C4-2B (cell line): ENCODE measurements around the gene CARD14.

ENCODE experiments used
- H3K27ac ChIP-seq: fragments of 450-650 bp; 2 replicates; pipeline ENCODE4 v1.5.1; 2017
- ZFX ChIP-seq: fragments of 450-650 bp; IDR thresholded peaks from 2 replicates; pipeline ENCODE4 v1.6.1; 2017
- TF ChIP-seq, protein P1 (sequence below): fragments of 450-650 bp; conservative IDR thresholded peaks from 2 replicates; pipeline ENCODE4 v1.5.1; 2017; ENCODE audit warnings: mild to moderate bottlenecking

The CARD14 gene

DNA sequence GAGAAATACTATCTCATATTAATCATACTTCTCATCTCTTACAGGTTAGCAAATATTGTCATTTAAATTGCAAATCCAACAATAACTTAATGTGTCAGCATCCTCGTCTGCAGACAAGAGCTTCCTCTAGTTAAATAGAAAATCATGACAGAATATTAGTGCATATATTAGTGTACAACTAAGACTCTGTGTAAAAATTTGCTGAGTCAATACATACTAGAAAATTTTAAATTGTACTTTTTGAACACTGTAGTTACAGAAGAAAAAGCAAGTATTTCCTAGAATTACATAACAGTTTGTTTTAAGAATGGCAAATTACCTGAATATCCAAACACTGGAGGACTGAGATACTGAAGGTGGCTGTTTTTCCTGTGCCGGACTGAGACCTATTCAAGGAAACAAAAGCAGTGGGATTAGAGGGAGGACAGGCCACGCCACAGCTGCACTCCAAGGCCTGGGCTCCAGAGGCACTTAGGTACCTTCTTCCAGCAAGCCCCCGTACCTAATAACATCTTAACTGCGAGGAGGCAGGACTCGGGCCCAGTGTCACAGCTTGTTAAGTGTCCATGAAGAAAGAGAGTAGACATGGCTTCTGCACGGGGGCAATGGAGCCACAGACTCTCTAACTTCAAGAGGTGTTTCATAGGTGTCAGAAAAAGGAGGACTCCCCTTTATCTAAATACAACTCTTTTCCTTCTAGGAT, 28.2 kb upstream of the CARD14 start:
- no peak overlapping the region for H3K27ac ChIP-seq
- no peak for TF ChIP-seq ZFX
- TF ChIP-seq, protein P1, sequence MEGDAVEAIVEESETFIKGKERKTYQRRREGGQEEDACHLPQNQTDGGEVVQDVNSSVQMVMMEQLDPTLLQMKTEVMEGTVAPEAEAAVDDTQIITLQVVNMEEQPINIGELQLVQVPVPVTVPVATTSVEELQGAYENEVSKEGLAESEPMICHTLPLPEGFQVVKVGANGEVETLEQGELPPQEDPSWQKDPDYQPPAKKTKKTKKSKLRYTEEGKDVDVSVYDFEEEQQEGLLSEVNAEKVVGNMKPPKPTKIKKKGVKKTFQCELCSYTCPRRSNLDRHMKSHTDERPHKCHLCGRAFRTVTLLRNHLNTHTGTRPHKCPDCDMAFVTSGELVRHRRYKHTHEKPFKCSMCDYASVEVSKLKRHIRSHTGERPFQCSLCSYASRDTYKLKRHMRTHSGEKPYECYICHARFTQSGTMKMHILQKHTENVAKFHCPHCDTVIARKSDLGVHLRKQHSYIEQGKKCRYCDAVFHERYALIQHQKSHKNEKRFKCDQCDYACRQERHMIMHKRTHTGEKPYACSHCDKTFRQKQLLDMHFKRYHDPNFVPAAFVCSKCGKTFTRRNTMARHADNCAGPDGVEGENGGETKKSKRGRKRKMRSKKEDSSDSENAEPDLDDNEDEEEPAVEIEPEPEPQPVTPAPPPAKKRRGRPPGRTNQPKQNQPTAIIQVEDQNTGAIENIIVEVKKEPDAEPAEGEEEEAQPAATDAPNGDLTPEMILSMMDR: no peak

DNA sequence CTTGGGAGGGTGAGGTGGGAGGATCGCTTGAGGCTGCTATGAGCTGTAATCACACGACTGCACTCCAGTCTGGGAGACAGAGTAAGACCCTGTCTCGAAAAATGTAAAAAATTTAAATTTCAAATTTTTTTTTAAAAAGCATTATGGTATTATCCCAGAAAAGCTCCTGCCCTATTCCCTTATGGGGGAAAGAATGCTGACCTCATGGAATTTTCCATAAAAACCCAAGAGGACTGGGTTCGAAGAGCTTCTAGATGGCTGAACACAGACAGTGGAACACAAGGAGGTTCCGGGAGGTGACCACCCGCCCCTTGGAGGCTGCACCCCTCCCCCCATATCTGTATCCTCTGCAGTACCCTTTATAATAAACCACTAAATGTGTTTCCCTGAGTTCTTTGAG, 26.9 kb upstream of the CARD14 start:
- no peak for TF ChIP-seq ZFX
- TF ChIP-seq, protein P1: no peak
- H3K27ac ChIP-seq: no peak overlapping the region

DNA sequence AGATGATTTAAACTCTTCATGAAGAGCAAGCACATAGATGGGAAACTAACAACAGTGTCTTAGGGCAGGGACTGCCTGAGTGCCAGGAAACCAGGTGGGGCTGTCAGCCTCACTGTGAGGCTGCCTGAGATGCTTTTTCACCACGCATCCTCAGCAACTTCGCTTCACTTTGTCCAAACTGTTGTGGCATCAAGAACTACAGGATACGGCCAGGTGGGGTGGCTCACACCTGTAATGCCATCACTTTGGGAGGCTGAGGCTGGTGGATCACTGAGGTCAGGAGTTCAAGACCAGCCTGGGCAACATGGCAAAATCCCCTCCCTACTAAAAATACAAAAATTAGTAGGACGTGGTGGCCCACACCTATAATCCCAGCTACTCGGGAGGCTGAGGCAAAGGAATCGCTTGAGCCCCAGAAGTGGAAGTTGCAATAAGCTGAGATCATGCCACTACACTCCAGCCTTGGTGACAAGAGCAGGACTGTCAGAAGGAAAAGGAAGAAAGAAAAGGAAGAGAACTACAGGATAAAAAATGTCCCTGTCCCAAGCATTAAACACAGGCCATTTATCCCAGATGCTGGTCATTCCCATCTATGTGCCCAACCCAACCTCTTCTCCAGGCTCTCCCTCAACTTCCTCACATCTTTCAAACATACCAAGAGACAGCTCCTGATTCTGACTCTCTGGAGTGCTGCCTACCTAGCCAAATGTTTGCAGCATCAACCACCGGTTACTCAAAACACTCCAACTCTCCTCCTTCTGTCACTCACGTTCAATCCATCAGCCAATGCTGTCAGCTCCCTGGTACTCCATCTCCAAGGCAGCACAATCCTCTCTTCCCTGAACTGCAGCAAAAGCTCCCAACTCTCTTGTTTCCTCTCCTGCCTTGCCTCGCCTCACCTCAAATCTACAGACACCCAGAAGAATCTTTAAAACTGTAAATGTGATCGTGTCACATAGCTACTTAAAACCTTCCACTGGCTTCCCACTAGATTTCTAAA, 24.5 kb upstream of the CARD14 start:
- H3K27ac ChIP-seq: peak overlapping the region; percentile 90
- no peak for TF ChIP-seq ZFX
- TF ChIP-seq, protein P1: no peak

DNA sequence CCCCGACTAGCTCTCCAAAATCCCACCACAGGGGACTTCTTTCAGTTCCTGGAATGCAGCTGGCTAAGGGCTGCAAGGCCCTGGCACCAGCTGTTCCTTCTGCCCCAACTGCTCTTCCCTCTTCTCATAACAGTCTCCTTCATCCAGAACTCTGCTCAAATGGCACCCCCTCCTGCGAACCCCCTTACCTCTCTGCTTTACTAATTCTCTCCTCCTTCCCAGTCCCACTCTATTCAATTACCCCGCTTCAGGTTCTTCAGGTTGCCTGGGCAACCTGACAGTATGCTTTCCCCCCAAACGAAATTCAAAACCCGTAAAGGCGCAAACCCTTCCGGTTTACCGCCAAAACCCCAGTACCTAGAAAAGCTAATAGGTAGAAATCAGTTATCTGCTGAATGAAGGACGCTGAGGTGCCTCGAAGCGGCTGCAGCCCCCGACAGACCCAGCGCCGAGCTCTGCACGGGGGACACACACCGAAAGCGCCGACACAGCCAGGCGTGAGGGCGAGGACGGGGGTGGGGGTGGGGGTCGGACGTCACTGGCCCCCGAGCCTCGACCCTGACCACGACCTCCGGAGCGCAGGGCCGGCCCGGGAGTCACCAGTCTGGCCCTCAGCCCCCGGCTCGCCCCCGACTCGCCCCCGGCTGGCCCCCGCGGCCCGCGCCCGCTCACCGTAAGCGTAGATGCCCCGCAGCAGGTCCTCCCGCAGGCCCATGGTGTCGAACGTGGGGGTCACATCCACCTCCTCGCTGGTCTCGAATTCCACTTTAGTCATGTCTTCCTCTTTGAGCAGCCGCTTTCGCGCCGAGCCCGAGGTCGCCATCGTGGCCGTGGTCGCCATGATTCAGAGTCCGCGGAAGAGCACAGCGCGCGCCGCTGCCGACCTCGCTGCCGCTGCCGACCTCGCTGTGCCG, 23.5 kb upstream of the CARD14 start:
- TF ChIP-seq, protein P1: no peak
- TF ChIP-seq ZFX: no peak
- peak overlapping the region; percentile 90 for H3K27ac ChIP-seq

DNA sequence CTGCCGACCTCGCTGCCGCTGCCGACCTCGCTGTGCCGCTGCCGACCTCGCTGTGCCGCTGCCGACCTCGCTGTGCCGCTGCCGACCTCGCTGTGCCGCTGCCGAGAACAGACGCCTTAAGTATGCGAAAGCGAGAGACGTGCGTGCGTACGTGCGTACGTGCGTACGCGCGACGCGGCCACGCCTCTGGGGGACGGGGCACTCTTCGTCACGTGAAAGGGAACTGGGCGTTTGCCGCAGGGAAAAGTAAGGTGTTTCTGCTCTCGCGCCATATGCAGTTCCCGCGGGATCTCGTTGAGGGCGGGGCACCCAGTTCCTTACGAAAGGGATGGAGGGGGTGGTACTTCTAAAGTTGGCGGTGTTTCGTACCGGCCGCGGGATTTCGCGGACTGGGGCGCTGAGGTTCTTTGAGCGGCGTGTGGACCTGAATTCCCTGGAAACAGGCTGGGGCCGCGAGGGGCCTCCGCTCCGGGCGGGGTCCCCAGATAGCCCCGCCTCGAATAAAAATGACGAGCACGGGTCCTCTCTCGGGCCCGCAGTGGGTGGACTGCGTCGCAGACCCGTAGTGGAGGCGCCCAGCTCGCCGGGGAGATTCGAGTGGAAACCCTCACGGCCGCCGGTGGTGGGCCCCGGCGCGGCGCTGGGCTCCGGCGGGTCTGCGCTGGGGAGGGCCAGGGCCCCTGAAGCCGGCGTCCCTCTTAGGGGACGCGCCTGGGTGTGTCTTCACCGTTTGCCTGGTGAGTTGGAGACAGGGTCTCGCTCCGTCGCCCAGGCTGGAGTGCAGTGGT, 22.6 kb upstream of the CARD14 start, which contains the start of gene EIF4A3:
Gene EIF4A3, minus strand, starts transcription at position 94 of the 788 bp plus-strand sequence. CDS start 167 bp downstream, outside the sequence.
- TF ChIP-seq, protein P1: no peak
- TF ChIP-seq ZFX: peak; percentile 64
- H3K27ac ChIP-seq: peak within 1 kb of the TSS; percentile 90

DNA sequence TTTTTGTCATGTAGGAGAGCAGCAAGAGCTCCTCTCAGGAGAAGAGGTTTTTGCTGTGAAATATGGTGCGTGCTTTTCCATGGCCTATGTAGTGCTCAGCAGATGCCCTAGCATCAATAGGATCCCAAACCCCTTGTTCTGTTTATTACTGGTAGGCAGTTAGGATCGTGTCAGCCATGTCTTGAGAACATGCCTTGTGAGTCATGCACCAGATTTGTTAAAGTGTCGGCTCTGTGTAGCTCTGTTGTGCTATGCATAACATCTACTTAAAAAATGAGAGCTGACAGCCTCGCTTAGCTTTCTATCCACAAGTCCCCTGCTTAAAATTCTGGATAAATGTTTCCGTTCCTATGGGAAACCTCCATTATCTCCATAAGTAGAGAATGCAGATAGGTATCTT, 18.5 kb upstream of the CARD14 start:
- H3K27ac ChIP-seq: no peak overlapping the region
- TF ChIP-seq ZFX: no peak
